ENCODE results near the gene MAMLD1.

- TF ChIP-seq ZNF274 (IDR thresholded peaks at IDR 0.05; ENCODE audit: low read depth, low read length) (no peak), SUZ12 (IDR thresholded peaks at IDR 0.05; ENCODE audit: extremely low read depth, insufficient read depth, insufficient read length) (no peak), YY1 (IDR thresholded peaks at IDR 0.05; ENCODE audit: insufficient read depth, insufficient read length) (no peak)
Observed at GRCh38 chrX:150551963-150552362, 188.8 kb downstream of the MAMLD1 start.
